ENCODE results near the gene MPP3.

The MPP3 gene

GRCh38 chr17:43769426-43769825 lies 63.5 kb downstream of the MPP3 start:
- no peak for DNase-seq

DNA sequence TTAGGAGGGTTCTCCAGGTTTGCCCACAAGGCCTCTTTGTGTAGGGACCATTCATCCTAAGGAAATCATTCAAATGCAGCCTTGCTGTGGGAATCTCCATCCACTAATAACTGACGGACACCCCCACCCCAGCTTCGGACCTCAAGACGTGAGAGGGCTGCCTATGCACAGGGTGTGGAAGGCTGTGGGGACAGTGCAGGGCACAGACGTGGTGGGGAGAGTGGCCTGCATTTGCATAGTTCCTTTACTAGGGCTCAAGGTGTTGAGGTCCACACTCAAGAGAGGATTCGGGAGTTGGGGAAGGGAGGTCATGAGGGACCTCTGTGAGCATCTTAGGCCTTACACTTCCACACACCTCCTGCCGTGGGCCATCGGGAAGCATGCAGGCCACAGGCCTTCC lies 64.0 kb downstream of the MPP3 start:
- DNase-seq, result no peak

DNA sequence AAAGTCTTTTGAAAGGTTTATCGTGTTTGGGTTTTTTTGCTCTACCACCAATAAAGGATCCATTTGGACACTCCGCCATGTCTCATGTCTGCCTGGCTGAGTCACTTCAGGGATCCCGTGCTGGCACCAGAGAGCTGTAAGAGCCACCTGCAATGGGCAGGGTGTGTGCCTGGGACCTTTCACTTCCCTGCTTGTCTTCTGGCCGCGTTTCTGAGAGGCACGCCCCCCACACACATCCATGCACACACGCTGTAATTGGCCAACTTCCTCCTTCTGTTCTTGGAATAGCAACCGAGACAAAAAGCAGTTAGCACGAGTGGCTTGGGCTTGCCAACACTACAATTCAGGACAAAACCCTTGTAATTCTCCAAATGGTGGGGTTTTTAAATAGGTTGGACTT lies 64.6 kb downstream of the MPP3 start:
- DNase-seq, result peak; percentile 23 to 72

GRCh38 chr17:43767713-43768059 lies 65.3 kb downstream of the MPP3 start:
- DNase-seq, result no peak

GRCh38 chr17:43767053-43767712 lies 65.8 kb downstream of the MPP3 start:
- DNase-seq, result no peak

- no peak for DNase-seq
Measured at GRCh38 chr17:43766413-43767052, 66.4 kb downstream of the MPP3 start.

DNA sequence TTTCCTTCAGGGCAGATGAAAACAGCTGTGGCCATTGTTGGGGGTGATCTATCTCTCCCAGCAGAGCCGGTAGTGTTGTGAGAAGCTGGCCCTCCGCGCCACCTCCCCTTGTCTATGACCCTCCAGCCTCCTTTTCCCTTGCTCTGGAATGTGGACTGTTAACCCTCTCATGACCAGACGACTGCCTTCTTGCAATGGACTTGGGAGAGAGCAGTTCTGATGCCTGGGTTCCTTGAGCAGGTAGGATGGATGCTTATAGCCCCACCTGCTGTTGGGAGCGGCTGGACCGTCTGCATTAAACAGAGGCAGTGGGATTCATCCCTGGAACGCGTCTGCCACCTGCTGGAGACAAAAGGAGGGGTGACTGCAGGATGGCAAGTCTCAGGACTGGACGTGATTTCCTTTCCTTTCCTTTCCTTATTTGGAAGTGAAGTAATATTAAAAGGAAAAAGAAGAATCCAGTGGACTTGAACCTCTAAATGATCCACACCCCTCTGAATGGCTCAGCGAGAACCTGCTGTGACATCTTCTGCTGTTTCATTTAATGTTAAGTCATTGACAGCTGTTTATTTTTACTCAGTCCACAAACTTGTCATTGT lies 72.6 kb downstream of the MPP3 start:
- peak; percentile 65 to 79 for DNase-seq

DNA sequence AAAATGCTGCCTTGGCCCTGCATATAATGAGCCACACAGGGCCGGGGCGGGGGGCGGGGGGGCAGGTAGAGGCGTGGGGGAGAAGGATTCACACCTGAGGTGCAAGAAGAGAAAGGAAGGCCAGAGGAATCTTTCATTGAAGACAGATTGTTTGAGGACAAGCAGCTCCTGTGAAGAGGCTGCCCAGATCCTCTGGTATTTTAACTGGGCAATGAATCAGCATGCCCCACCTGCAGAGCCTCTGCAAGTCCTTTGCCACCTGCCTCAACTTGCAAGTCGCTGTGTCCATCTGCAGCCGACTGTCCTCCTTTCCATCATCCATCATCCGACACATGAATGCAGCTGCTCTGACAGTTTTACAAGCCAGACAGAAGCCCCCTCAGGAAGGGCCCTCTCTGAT lies 73.1 kb downstream of the MPP3 start:
- no peak for DNase-seq

GRCh38 chr17:43758497-43759174 lies 74.3 kb downstream of the MPP3 start, which contains the start of gene SOST:
TSS of gene SOST (minus strand) at chr17:43758791. CDS start at chr17:43758741, 50 bp downstream.
- DNase-seq, result no peak

- no peak for DNase-seq
Measured at GRCh38 chr17:43758086-43758485, 74.9 kb downstream of the MPP3 start.

GRCh38 chr17:43757171-43757660 lies 75.7 kb downstream of the MPP3 start:
- no peak for DNase-seq

DNA sequence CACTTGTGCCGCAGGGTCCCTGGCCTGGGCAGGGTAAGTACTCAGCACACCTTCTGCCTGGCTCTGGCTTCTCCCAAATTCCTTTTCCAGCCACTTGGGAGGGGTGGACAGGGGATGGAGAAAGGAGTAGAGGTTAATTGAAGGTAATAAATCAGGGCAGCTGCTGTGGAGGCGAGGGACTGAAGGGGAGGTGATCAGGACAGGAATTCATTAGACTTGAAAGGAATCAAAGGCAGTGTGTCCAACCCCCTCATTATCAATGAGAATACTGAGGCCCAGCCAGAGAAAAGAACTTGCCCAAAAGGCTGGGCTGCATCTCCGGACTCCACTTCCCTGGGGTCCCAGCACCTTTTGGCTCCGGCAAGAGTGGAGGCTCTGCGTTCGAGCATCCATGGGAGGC lies 76.7 kb downstream of the MPP3 start:
- no peak for DNase-seq

GRCh38 chr17:43755389-43755875 lies 77.5 kb downstream of the MPP3 start:
- DNase-seq, result no peak

DNA sequence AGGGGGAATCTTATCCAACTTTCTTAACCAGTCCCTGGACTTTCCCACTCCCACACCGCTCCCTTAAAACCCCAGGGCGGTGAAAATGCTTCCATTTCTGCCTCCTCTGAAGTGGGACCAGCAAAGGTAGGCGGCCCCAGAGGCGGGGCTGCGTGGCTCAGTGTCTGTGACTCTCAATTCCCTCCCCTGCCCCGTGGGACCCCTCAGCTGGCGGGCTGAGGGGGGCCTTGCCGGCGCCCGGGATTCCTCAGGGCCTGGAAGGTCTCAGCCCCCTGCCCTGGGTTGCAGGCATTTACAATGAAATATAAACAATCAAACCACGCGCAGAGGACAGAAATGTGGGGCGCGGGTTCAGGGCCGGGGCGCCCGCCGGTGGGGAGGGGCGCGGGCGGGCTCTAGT lies 78.0 kb downstream of the MPP3 start:
- DNase-seq, result no peak

DNA sequence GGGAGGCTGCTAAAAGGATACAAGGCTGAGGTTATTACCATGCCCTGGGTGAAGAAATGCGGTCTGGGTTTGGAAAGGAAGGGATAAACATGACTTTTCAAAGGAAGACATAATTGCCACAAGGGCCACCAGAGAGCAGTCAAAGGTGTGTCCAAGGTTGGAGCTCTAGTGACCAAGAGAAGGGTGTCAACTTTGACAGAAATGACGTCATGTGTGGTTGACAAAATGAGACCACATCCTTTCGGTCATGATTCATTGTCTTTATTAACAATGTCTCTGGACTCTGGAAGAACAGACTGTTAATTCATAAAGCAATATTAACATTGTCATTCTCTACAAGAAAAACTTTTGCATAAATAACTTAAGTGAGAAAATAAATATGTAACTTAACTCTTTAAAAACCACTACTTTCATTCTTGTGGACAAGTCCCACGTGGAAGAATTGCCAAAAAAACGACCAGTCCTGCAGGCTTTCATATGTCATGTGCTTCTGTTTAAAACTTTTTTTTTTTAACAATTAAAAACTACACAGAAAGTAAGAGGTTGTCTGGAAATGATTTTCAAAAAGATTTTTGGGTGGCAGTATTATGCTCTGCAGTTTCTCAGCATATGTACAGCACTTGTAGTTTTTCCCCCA lies 79.3 kb downstream of the MPP3 start:
- DNase-seq, result no peak

Data from bone marrow (tissue), 2 donors.